AG04449 (cell line): ENCODE measurements around the gene FBXO8.

Source experiments
- CTCF ChIA-PET: fragments of 350-600 bp; formaldehyde crosslinking; extraction: SDS; loops from one replicate; lab custom pipeline; 2021; ENCODE audit warnings: antibody characterized with exemption; lab: Yijun Ruan, JAX
- POLR2A ChIA-PET: fragments of 400-600, 350-600 bp; formaldehyde crosslinking; extraction: SDS; loops from one replicate; lab custom pipeline; 2020; ENCODE audit warnings: antibody characterized with exemption, inconsistent platforms; lab: Yijun Ruan, JAX
- DNase-seq: peaks from one replicate; pipeline ENCODE4 v3.0.0-alpha.2; 2010; ENCODE audit warnings: low read depth, low spot score
- H3K4me3 ChIP-seq: 2 replicates; pipeline ENCODE4 v1.5.1; 2011; ENCODE audit warnings: low read depth, mild to moderate bottlenecking, control low read depth, low read length
- TF ChIP-seq, protein P1 (sequence below): IDR thresholded peaks from one replicate; pipeline ENCODE4 v1.5.1; 2011; ENCODE audit warnings: mild to moderate bottlenecking, moderate library complexity, low read length, control low read depth, inconsistent platforms; ENCODE audit not compliant: insufficient read depth; ENCODE audit errors: missing control alignments

The FBXO8 gene

DNA sequence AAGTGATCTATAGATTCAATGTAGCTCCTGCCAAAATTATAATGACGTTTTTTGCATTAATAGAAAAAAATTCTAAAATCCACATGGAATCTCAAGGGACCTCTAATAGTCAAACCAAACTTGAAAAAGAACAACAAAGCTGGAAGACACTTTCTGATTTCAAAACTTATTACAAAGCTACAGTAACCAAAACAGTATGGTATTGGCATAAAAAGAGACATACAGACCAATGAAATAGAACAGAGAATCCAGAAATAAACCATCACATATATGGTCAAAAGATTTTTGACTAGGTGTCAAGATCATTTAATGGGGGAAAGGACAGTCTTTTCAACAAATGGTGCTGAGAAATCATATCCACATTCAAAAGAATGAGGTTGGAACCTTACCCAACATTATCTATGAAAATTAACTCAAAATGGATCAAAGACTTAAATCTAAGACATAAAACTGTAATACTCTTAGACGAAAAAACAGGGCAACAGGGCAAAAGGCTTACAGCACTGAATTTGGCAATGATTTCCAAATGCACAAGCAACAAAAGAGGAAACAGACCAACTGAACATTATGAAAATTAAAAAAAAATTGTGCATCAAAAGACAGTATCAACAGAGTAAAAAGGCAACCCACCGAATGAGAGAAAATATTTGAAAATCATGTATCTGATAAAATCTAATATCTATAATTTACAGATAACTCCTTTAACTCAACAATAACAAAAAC lies 3.9 kb downstream of the FBXO8 start:
- TF ChIP-seq, protein P1, sequence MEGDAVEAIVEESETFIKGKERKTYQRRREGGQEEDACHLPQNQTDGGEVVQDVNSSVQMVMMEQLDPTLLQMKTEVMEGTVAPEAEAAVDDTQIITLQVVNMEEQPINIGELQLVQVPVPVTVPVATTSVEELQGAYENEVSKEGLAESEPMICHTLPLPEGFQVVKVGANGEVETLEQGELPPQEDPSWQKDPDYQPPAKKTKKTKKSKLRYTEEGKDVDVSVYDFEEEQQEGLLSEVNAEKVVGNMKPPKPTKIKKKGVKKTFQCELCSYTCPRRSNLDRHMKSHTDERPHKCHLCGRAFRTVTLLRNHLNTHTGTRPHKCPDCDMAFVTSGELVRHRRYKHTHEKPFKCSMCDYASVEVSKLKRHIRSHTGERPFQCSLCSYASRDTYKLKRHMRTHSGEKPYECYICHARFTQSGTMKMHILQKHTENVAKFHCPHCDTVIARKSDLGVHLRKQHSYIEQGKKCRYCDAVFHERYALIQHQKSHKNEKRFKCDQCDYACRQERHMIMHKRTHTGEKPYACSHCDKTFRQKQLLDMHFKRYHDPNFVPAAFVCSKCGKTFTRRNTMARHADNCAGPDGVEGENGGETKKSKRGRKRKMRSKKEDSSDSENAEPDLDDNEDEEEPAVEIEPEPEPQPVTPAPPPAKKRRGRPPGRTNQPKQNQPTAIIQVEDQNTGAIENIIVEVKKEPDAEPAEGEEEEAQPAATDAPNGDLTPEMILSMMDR = no peak
- POLR2A ChIA-PET = no interaction called here
- CTCF ChIA-PET = interaction anchor here (0.9 kb wide), 1 partner anchor 41 kb away, joined by 3 read pairs; no protein-coding TSS in a partner anchor
- DNase-seq = no peak
- H3K4me3 ChIP-seq = no peak overlapping the region

DNA sequence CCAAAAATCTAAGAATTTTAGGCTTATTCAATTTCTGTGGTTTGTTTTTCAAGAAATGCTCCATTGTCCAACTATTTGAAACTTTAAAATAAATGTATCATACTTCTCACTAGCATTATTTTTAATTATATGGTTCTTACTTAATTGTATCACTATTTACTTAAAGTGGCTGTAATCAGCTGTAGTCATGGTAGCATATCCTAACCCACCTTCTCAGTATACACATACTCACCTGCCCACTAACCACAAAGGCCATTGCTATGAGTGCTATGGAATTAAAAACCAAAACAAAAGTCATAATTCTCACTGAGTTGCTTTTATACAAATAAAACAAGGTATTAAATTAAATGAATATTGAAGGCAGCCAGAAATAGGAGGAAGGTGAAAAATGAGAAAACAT lies 5.0 kb downstream of the FBXO8 start:
- no peak overlapping the region for H3K4me3 ChIP-seq
- ChIA-PET POLR2A (no interaction called here), CTCF (no interaction called here)
- DNase-seq = no peak
- TF ChIP-seq, protein P1 = no peak

DNA sequence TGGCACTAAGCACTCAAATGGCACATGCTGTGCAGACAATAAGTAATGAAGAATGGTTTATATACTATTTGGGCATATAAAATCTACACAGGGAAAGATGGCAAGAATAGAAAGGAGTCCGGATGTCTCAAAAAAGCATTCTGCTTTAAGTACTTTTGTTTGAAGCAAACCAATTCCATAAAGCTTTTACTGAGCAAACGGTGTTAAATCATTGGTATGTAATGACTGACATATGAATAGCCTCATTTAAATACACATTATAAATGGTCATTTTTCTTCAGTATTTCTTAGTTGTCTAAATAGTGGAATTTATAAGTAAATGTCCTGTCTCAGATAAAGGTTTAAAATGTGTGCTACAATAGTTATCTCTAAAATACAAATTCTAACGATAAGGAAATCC lies 6.0 kb downstream of the FBXO8 start:
- POLR2A ChIA-PET = no interaction called here
- TF ChIP-seq, protein P1 = no peak
- no peak overlapping the region for H3K4me3 ChIP-seq
- CTCF ChIA-PET = no interaction called here
- DNase-seq = no peak

DNA sequence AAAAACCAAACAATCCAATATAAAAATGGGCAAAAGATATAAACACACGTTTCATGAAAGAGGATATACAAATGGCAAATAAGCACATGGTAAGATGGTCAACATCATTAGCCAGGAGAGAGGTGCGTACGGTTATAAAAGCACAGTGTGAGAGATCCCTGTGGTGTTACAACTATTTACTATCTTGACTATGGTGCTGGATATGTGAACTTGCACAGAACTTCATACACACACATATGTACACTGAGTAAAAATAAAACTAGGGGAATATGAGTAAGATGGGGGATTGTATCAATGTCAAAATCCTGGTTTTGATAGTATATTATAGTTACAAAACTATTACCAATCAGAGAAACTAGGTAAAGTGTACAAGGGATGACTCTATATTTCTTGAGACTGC lies 8.4 kb downstream of the FBXO8 start:
- TF ChIP-seq, protein P1 = no peak
- DNase-seq = no peak
- no peak overlapping the region for H3K4me3 ChIP-seq
- ChIA-PET CTCF (no interaction called here), POLR2A (no interaction called here)

DNA sequence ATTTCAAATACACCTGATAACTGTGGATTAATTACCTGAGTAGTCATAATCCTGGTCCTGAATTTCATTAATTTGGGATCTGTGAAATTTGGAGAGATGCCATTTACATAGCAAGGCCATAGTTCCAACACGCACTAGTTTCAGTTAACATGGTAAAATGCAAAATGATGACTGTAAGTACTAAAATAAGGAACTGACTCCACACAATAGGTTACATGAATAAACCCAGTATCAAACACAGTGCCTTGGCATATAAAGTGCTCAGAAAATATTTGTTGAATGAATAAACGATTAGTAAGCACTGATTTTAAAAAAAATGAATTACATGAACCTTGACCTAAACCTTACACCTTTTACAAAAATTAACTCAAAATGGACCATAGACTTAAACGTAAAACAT lies 9.0 kb downstream of the FBXO8 start:
- CTCF ChIA-PET = no interaction called here
- no peak overlapping the region for H3K4me3 ChIP-seq
- POLR2A ChIA-PET = no interaction called here

DNA sequence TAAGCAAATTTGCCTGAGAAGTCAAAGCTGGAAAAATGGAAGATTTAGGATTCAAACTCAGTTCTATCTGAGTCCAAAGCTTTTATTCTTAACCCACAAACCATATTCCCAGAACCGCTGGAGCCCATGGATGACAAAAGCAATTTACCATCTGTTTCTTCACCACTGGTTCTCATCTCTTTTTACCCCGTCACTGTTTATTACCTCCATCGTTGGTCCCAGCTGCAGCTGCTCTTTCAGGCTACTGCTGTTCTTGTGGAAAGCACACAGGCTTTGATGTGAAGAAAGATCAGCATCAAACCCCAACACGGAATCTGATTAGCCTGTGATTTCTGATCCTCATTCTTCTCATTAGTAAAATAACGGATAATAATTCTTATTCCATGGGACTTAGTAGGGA lies 9.5 kb downstream of the FBXO8 start:
- DNase-seq = no peak
- POLR2A ChIA-PET = no interaction called here
- no peak overlapping the region for H3K4me3 ChIP-seq
- TF ChIP-seq, protein P1 = no peak
- CTCF ChIA-PET = no interaction called here

More for the DNA sequence above, 9.0 kb downstream of the FBXO8 start:
- TF ChIP-seq, protein P1 = no peak
- DNase-seq = no peak
